AG08396 (cell line): Measurements from ENCODE around the gene GAS6.
A peak's percentile ranks its signal among the peaks of the same experiment; 100 is the strongest.
"Not testable (repeated sequence)": the region's sequence is repeated elsewhere in the genome, so short reads cannot be mapped to it uniquely, and the experiment has no call there.

Experiments
- DNase-seq: peaks from one replicate; pipeline ENCODE4 v3.0.0; 2012; ENCODE audit warnings: low spot score, mixed read lengths

GAS6 gene

DNA sequence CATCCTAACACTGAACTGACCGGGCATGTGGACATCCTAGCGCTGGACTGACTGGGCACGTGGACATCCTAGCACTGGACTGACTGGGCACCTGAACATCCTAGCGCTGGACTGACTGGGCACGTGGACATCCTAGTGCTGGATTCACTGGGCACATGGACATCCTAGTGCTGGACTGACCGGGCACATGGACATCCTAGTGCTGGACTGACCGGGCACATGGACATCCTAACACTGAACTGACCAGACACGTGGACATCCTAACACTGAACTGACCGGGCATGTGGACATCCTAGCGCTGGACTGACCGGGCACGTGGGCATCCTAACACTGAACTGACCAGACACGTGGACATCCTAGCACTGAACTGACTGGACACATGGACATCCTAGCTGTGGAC, 73.9 kb downstream of the GAS6 start:
- not testable (repeated sequence) for DNase-seq

DNA sequence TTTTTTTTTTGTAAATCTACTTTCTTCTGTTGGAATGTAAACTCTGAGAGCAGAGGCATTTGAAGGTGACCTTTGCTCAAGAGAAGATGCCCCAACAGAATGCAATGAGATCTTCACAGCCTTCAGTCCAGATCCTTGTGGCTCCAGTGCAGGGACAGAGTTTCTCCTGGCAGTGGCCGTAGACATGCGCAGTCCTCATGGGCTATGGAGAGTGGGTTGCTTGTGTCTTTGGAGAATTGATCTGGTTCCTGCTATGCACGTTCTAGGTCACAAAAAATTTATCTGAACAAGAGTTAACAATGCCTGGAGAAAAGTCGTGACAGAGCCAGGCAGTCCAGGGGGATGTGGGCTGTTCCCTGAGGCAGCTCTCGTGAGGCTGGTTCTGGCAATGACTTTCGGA, 74.7 kb downstream of the GAS6 start:
- no peak for DNase-seq

DNA sequence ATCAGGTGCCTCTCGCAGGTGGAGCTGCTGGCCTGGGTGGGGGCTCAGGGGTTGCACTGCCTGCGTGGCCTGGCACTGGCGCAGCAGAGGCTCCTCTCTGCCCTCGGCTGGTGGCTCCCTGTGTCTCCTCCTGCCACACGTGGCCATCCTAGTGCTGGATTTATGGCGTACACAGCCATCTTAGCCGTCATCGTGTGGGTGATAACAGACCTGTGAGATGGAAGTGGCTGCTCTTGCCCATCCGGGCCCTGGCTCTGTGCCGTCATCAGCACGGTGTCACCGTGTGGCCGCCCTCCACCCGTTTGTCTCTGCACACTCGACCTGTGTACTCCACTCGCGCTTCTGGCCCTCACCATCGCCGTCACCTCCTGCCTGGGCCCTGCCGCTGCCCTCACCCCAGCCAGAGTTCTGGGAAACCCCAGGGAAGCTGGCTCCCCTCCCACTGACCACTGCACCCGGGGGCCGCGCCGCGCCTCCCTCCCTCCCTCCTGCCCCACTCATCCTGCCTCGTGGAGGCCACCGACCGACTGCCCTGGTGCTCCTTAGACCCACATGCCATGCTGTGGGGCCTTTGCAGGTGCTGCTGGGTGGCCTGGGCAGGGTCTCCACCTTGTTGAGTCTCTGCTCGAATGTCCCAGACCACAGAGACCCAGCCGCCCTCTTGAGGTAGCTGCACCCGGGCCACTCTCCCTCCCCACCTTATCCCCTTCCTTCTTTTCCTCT, 75.3 kb downstream of the GAS6 start:
- DNase-seq: no peak

DNA sequence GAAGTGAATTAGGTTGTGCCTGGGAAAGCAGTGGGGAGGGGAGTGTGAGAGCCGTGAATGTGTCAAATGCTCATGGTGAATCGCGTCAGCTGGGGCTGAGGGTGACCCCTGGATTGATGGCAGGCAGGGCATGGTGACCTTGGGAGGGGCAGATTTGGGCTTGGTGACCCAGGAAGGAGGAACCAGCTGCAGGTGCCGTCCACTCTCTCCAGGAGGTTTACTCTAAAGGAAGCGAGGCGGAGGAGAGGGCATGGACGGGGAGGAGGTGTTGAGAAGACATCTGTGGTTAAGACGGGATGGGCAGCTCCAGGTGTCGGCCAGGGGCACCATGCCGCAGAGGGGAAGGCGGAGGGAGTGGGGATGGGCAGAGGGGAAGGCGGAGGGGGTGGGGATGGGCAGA, 76.2 kb downstream of the GAS6 start:
- no peak for DNase-seq

DNA sequence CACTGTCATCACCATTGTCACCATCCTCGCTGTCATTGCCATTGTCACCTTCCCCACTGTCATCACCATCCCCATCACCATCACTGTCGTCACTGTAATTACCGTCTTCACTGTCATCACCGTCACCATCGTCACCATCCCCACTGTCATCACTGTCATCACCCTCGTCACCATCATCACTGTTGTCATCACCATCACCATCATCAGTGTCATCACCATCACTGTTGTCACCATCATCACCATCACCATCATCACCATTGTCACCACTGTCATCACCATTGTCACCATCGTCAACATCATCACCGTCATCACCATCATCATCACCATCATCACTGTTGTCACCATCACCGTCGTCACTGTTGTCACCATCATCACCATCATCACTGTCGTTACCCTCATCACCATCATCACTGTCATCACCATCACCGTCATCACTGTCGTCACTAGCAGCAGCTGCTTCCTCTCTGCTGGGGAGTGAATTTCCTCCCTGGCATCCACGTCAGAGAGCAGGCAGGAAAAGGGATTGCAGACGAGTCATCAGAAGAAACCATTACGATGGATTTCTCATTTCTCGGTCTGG, 77.5 kb downstream of the GAS6 start:
- DNase-seq: peak; percentile 71

DNA sequence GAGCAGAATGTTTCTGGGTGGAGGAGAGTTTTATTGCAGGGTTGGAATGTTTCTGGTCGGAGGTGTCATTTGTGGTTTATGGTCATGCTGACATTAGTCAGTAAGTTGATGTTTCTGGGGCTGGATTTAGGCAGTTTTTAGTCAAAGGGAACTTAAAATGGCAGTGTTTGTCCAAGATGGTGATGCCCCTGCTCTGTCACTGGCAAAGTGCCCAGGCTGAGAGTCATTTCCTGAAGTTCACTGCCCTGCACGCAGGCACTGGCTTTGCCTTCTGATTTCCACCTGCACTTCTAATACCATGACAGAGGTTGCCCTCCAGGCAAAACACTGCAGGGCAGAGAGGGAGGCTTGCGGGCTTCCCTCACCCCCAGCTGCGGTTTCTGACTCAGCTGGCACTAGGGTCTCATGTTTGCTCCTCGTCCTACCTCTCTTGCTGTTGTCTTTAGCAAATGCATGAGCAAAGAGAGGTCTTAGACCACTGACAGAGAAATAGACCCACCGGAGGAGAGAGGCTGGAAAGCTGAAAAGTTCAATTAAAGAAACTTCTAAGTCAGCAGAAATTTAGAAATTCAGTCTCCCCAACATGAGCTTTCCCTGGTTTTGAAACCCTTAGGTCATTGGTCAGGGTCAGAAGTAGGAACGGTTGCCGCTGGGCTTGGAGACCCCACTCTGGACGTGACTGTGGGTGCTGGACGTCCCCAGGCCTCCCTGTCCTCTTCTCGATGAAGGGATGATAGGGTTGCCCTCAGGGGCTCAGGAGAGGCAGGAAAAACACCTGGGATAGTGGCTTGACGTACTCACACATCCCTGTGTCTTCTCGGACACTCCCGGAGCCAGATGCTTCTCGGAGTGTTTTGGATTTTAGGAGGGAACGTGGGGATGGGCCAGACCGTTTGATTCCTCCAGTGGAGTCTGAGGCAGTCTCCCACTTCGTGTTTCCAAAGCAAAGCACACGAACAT, 78.5 kb downstream of the GAS6 start:
- DNase-seq: peak; percentile 78

DNA sequence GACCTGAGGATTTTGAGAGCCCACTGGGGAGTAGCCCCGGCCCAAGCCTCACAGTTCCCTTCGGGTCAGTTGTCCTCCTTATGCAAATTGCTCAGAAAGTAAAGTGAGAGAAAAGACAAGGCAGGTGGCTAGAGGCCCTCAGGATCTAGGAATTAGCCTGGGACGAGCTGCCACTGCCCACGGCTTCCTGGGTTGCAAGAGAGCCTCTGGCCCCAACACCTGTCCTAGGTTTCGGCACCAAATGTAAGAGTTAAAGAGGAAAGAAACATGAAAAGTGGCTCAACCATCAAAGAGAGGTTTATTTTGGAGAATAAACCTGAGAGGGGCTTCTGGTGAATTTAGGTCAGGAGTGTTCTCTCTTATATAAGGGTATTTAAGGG, 79.2 kb downstream of the GAS6 start:
- no peak for DNase-seq

DNA sequence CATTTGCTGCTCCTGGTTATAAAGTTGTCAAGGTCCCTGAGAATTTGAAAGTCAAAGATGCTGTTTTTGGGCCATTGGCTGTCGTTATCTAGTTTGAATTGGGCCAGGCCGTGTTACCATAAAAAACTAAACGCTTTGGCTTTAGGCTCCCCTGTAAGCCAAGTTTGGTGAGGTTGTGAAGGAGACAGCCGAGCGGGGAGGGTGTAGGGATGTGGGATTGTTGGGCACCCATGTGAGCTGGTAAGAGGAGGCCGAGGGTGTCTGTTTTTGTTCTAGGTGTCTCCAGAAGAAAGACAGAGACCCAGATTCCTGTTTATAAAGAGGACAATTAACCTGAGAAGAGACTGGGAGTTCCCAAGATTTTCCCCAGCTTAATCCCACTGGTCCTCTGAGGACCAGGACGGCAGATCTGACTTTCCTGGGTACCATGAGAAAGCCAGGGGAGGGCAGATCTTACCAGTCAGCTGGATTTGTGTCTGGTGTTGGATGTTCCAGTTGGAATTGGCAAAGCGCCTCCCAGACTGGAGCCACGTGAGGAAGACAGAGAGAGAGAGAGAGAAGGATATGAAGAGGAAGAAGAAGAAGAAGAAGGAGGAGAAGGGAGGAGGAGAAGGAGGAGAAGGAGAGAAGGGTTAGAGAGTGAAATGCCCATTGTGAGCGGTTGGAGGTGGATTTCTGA, 79.8 kb downstream of the GAS6 start:
- DNase-seq: no peak

DNA sequence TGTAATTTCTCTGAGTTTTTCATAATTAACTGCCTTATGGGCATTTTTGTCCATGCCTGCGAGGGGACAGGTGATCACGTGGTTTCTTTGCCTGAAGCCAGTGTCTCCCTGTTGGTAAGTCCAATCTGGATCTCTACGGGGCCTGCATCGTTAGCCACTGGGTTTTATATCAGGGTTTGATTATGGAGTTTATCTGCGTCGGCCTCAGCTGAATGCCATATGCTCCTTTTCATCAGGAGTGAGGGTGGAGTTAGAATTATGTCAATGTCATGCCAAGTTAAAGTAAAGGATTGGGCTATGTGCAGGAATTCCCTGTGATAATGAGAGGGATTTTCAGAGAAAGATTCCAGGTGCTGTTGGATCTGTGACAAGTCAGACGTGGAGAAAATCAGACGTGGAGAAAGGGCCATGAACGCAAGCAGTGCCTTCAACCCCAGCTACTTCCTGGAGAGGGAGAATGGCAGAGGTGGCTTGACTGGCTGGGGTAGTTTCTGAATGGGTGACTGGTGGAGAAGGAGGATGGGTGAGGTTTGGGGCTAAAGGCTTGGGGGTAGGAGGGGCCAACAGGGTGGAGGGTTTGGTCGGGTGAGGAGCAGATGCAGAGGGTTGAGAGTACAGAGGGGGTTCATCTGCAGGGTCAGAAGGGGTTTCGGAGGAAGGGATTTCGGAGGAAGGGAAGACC, 80.5 kb downstream of the GAS6 start:
- no peak for DNase-seq

DNA sequence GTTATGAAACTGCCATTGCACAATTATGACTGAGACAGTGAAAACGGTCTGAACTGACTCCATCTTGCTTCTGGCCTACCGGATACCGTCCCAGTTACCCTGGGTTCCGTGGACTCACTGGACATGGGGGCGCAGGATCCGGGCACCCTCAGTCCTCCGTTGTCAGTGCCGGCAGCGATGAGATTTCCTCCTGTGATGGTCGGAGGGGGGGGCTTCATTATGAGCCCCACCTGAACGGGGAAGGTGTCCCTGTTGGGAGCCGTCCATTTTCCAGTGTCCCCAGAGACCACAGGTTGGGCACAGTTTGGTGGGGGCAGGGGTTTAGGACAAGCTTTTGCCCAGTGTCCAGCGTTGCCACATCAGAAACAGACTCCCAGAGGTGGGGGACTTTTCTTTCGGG, 81.4 kb downstream of the GAS6 start:
- DNase-seq: no peak

DNA sequence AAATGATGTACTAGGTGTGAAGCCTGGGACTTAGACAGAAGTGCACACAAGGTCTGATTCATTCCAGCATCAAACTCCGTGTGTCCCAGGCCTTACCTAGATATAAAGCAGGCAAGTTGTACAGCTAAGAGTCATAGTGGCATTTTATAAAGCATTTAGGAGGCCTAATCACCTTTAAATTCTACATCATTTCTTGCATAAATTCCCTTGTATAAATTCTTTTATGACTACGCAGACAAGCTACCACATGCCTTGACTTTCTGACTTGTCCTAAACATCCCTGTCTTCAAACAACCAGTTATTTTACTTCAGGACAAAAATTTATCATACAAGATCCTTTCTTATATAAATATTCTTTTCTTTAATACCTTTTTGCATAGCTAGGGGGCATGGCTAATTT, 82.3 kb downstream of the GAS6 start:
- no peak for DNase-seq

DNA sequence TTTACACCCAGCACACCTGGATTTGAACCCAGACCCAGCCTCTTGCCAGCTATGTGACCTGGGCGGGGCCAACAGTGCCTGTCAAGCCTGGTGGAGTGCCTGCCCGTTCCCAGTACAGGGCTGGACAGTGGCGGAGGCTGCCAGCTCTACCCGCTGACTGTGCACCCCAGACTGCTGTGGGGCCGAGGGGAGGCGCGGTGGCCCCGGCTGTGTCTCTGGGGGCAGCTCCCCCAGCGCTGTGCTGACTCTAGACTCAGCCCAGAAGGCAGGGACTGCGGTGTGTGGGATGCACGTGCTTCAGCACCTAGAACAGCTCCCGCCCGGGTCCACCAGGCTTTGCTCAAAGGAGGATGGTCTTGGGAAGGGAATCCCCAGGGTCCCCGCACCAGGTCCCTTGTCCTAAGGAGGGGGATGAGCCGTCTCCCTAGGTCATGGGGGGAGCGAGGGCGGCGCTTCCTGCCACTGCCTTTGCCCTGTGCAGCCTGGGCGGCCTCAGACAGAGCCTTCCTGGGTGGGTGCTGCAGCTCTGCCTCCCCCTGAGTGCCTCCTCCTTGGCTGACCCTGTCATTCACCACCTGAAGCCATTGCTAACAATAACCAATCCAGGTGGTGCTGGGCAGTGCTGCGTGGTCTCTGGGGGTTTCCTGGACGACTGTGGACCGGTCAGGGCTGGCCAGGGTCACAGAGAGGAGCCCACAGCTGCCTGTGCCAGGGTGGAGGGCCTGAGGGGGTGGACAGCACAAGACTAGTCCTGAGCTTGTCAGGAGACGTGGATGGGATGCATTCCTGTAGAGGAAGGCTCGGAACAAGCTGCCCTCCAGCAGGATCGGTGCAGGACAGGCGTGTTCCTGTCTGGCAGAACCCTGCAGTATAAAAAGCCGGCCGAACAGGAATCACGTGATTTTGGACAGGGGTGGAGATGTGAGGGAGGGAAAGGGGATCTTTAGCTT, 86.3 kb downstream of the GAS6 start:
- DNase-seq: peak; percentile 66

DNA sequence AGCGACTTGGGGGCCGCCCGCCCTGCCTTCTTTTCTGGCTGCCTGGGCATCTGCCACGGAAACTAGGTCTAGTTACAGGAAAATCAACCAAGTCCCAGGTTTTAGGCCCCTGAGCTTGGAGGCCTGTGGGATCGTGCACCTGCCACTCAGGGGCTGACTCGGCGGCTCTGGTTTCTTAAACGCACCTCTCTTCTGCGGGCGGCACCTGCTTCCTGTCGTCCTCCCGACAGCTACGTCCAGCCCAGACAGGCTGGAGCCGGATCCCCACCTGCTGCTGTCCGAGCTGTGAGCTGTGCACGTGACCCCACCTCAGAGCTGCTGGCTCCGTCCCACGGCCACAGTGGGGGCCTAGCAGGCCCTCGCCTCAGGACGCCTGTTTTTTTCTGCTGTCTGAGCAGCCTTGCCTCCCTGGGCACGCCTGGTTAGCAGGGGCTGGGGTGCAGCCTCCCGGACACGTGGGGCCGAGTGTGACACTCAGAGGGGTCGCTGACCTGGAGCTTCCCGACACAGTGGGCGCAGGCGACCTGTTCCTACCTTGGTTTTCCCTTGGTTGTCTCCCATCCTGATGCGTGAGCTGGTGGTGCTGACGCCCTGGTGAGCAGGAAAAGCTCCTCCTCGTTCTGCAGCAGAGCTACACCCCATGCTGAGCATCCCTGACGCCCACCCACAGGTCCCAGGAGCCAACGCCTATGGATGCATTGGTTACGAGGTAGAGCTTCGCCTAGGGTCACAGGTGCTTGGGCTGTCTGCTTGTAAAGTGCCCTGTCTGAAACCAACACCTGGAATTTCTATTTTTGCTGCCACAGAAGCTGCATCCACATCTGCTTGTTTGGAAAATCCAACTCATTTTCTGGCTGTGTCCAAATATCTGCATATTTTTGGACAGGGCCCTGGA, 87.4 kb downstream of the GAS6 start:
- no peak for DNase-seq

DNA sequence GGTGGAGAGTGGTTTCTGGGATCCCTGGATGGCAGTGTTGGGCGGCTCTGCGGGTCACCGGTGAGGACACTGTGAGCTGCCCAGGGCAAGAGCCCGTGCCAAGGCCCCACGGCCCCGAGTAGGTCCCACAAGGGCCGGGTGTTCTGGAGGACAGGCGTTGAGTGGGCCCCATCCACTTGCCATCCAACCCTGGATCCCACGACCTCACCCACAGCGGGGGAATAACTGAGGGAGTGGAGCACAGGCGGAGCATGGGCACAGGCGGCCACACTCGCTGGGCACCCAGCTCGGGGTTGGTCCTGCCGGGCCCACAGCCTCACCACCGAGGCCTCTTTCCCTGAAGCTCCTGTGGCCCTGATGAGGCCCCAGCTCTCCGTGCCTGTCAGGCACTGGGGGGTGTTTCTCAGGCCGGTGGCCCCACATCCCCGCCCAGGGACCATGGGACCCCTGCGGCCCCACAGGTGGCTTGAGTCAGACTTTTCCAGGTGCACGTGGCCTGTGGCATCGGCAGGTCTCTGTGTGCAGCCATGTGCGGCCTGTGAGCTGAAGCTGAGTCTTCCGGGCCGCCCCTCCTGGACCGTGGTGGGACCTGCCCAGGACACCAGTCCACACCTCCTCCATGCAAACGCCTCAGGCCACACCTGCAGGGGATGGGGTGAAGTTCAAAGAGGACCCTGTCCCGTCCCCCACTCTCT, 88.3 kb downstream of the GAS6 start:
- no peak for DNase-seq

DNA sequence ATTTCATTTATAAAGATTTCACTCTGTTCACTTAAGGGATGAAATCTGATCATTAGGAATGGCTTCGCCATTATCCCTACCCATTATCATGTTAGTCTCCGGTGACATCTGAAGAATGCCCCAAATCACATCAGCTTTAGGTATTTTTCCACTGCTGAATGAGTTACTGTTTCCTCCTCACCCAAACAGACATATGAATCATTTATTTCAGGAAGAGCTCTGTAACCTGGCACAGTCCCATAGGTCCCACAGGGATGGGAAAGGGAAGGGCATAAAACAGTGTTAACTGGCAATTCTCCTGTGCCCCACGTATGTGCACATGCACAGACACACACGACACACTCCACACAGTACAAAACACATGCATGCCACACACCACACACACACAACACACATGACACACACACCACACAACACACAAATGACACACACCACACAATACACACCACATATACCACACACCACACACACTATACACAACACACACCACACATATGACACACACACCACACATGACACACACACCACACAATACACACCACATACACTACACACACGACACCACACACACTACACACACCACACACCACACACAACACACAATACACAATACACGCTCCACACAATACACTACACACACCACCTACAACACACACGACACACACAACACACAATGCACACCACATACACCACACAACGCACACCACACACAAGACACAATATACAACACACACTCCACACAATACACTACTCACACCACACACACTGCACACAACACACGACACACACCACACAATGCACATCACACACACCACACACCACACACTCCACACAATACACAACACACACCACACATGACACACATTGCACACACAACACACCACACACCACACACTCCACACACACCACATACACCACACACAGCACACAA, 89.4 kb downstream of the GAS6 start:
- DNase-seq: peak; percentile 72

DNA sequence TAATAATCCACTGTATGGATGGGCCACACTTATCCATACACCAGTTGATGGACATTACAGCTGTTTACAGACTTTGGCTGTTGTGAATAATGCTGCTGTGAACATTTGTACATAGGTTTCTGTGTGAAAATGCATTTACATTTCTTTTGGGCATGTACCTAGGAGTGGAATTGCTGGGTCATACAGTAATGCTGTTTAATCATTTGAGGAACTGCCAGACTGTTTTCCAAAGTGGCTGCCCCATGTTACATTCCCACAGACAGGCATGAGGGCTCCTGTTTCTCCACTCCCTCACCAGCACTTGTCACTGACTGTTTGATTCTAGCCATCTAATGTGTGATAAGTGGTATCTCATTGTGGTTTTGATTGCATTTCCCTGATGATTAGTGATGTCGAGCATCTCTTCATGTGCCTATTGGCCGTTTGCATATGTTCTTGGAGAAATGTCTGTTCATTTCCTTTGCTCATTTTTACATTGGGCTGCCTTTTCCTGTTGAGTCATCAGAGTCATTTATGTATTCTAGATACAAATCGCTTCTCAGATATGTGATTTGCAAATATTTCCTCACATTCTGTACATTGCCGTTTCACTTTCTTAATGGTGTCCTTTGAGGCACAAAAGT, 92.1 kb downstream of the GAS6 start:
- DNase-seq: no peak

DNA sequence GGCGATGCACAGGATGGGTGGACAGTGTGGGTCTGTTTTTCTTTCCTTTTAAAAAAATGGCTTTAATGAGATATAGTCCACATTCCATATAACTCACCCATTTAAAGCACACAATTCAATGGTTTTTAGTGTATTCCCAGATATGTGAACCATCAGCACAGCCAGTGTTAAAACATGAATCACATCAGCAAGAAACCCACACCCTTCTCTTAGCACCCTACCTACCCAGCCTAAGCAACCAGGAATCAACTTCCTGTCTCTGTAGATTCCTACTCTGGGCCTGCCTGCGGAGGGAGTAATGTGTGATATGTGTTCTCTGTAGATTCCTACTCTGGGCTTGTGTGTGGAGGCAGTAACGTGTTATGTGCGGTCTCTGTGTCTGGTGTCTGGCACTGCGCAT, 92.9 kb downstream of the GAS6 start:
- no peak for DNase-seq
